ENCODE measurements around the gene BCL2.

- TF ChIP-seq POLR2A (IDR thresholded peaks at IDR 0.05) (no peak), CTCF (IDR thresholded peaks at IDR 0.05) (no peak), EP300 (IDR thresholded peaks at IDR 0.05) (no peak)
Observed at GRCh38 chr18:63216516-63217311, 102.9 kb downstream of the BCL2 start.

Measured in ovary (tissue), 3 donors.